Peyer's patch (tissue), 4 donors: ENCODE data around the gene PPCS.

Experiments
- POLR2A ChIP-seq, 2 donors: fragments of 450-650 bp; IDR thresholded peaks; one replicate each; pipeline ENCODE4 v1.5.1; 2017; ENCODE audit warnings: antibody characterized with exemption in 2 of 2, mild to moderate bottlenecking in 2 of 2, moderate library complexity in 2 of 2
- TF ChIP-seq, protein P1 (sequence below), 6 experiments: fragments of 450-650 bp in 4 of 6; fragments of 200-600 bp in 2 of 6; sonication (generic) in 1 of 6; IDR thresholded peaks; one replicate each; pipeline ENCODE4 v1.5.1; 2017 to 2019; ENCODE audit warnings: antibody characterized with exemption in 6 of 6, mild to moderate bottlenecking in 3 of 6, moderate library complexity in 1 of 6

DNA sequence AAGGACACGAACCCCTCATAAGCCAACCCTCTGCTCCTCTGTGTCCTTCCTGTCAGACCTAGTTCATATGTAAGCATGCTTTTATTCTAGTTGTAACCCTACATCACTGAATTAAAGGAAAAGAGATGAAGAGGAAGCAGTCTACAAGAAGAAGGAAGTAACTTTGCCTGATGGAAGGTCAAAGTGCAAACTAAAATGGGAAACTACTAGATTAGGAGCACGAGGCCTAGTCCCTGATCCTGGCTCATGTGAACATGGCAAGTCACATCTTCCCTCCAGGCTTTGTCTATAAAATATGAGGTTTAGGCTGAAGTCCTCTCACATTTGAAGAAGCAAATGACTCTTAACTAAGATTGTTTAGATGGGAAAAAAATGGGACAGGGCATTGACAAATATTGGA is 13.7 kb upstream of the PPCS start:
- TF ChIP-seq, protein P1, sequence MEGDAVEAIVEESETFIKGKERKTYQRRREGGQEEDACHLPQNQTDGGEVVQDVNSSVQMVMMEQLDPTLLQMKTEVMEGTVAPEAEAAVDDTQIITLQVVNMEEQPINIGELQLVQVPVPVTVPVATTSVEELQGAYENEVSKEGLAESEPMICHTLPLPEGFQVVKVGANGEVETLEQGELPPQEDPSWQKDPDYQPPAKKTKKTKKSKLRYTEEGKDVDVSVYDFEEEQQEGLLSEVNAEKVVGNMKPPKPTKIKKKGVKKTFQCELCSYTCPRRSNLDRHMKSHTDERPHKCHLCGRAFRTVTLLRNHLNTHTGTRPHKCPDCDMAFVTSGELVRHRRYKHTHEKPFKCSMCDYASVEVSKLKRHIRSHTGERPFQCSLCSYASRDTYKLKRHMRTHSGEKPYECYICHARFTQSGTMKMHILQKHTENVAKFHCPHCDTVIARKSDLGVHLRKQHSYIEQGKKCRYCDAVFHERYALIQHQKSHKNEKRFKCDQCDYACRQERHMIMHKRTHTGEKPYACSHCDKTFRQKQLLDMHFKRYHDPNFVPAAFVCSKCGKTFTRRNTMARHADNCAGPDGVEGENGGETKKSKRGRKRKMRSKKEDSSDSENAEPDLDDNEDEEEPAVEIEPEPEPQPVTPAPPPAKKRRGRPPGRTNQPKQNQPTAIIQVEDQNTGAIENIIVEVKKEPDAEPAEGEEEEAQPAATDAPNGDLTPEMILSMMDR (IDR thresholded peaks at IDR 0.05): no peak
- no peak for TF ChIP-seq POLR2A (IDR thresholded peaks at IDR 0.05)
